Duodenal mucosa (tissue), 2 donors: Measurements from ENCODE around the gene JOSD2.

Source experiments
- H3K27ac ChIP-seq: one replicate; pipeline ENCODE4 v1.7.0; 2013; ENCODE audit warnings: low read depth, low read length
- H3K27me3 ChIP-seq, 2 donors: one replicate each; pipeline ENCODE4 v1.7.0; 2013; ENCODE audit warnings: low read length in 2 of 2, control low read depth in 1 of 2; ENCODE audit not compliant: insufficient read depth in 2 of 2, control insufficient read depth in 1 of 2
- H3K36me3 ChIP-seq, 2 donors: one replicate each; pipeline ENCODE4 v1.7.0; 2013; ENCODE audit warnings: low read length in 2 of 2, control low read depth in 1 of 2; ENCODE audit not compliant: insufficient read depth in 2 of 2, control insufficient read depth in 1 of 2
- H3K4me1 ChIP-seq, 2 donors: one replicate each; pipeline ENCODE4 v1.7.0; 2013; ENCODE audit warnings: low read length in 2 of 2, control low read depth in 1 of 2; ENCODE audit not compliant: insufficient read depth in 2 of 2, control insufficient read depth in 1 of 2
- H3K4me3 ChIP-seq, 2 donors: one replicate each; pipeline ENCODE4 v1.7.0; 2013; ENCODE audit warnings: low read length in 2 of 2, low read depth in 1 of 2
- H3K9ac ChIP-seq, 2 donors: one replicate each; pipeline ENCODE4 v1.7.0; 2013; ENCODE audit warnings: low read length in 2 of 2, low read depth in 1 of 2
- H3K9me3 ChIP-seq, 2 donors: one replicate each; pipeline ENCODE4 v1.7.0; 2013; ENCODE audit warnings: low read length in 2 of 2, control low read depth in 1 of 2; ENCODE audit not compliant: control insufficient read depth in 1 of 2

JOSD2 gene

GRCh38 chr19:50494186-50495019 lies 16.6 kb downstream of the JOSD2 start:
- no peak overlapping the region for H3K27ac ChIP-seq
- H3K36me3 ChIP-seq: no peaks in the 10 kb centered on the region
- H3K9ac ChIP-seq: no peak overlapping the region
- peaks cover 0 to 3% of the 10 kb centered on the region in 2 donors for H3K27me3 ChIP-seq
- H3K4me1 ChIP-seq: peaks cover 0 to 3% of the 10 kb centered on the region in 2 donors
- no peaks in the 10 kb centered on the region for H3K9me3 ChIP-seq
- no peak overlapping the region for H3K4me3 ChIP-seq

GRCh38 chr19:50493171-50493570 lies 17.8 kb downstream of the JOSD2 start:
- Histone ChIP-seq H3K9me3 (no peaks in the 10 kb centered on the region), H3K27ac (no peak overlapping the region), H3K9ac (no peak overlapping the region), H3K36me3 (no peaks in the 10 kb centered on the region), H3K4me1 (peaks cover 0 to 3% of the 10 kb centered on the region in 2 donors), H3K27me3 (peaks cover 0 to 3% of the 10 kb centered on the region in 2 donors), H3K4me3 (no peak overlapping the region)

GRCh38 chr19:50492303-50493052 lies 18.5 kb downstream of the JOSD2 start:
- no peak overlapping the region for H3K27ac ChIP-seq
- no peak overlapping the region for H3K4me3 ChIP-seq
- no peaks in the 10 kb centered on the region for H3K9me3 ChIP-seq
- H3K4me1 ChIP-seq: peaks cover 0 to 3% of the 10 kb centered on the region in 2 donors
- peaks cover 1 to 3% of the 10 kb centered on the region in 2 donors for H3K27me3 ChIP-seq
- H3K36me3 ChIP-seq: no peaks in the 10 kb centered on the region
- H3K9ac ChIP-seq: no peak overlapping the region

- Histone ChIP-seq H3K27me3 (peaks cover 3% of the 10 kb centered on the region in 2 donors), H3K9me3 (peaks cover 0 to 6% of the 10 kb centered on the region in 2 donors), H3K9ac (no peak overlapping the region), H3K4me1 (peaks cover 0 to 3% of the 10 kb centered on the region in 2 donors), H3K4me3 (no peak overlapping the region), H3K36me3 (no peaks in the 10 kb centered on the region), H3K27ac (no peak overlapping the region)
These were observed 20.0 kb downstream of the JOSD2 start for GRCh38 chr19:50490991-50491472.

- peaks cover 0 to 3% of the 10 kb centered on the region in 2 donors for H3K4me1 ChIP-seq
- peaks cover 3% of the 10 kb centered on the region in 2 donors for H3K27me3 ChIP-seq
- no peak overlapping the region for H3K9ac ChIP-seq
- no peak overlapping the region for H3K4me3 ChIP-seq
- H3K27ac ChIP-seq: no peak overlapping the region
- peaks cover 0 to 7% of the 10 kb centered on the region in 2 donors for H3K9me3 ChIP-seq
- no peaks in the 10 kb centered on the region for H3K36me3 ChIP-seq
These were observed 20.6 kb downstream of the JOSD2 start for GRCh38 chr19:50490411-50490811.

- Histone ChIP-seq H3K36me3 (peaks cover 0 to 5% of the 10 kb centered on the region in 2 donors), H3K4me1 (peaks cover 0 to 3% of the 10 kb centered on the region in 2 donors), H3K9ac (no peak overlapping the region), H3K4me3 (no peak overlapping the region), H3K27me3 (peaks cover 3% of the 10 kb centered on the region in 2 donors), H3K27ac (no peak overlapping the region), H3K9me3 (peaks cover 0 to 7% of the 10 kb centered on the region in 2 donors)
These were observed 21.5 kb downstream of the JOSD2 start for GRCh38 chr19:50489461-50490011.

GRCh38 chr19:50488389-50489194 lies 22.4 kb downstream of the JOSD2 start:
- no peak overlapping the region for H3K27ac ChIP-seq
- peaks cover 3% of the 10 kb centered on the region in 2 donors for H3K27me3 ChIP-seq
- H3K4me3 ChIP-seq: no peak overlapping the region
- peaks cover 0 to 7% of the 10 kb centered on the region in 2 donors for H3K9me3 ChIP-seq
- H3K9ac ChIP-seq: no peak overlapping the region
- H3K36me3 ChIP-seq: peaks cover 0 to 6% of the 10 kb centered on the region in 2 donors
- peaks cover 0 to 3% of the 10 kb centered on the region in 2 donors for H3K4me1 ChIP-seq

- Histone ChIP-seq H3K4me1 (peaks cover 0 to 1% of the 10 kb centered on the region in 2 donors), H3K9me3 (peaks cover 0 to 7% of the 10 kb centered on the region in 2 donors), H3K9ac (no peak overlapping the region), H3K4me3 (no peak overlapping the region), H3K27me3 (peaks cover 3% of the 10 kb centered on the region in 2 donors), H3K27ac (no peak overlapping the region), H3K36me3 (peaks cover 7 to 19% of the 10 kb centered on the region in 2 donors)
These were observed 24.0 kb downstream of the JOSD2 start for GRCh38 chr19:50486823-50487515.
